Renal pelvis (tissue), 4 donors: ENCODE results near the gene TMPRSS3. TPM values are rescaled to one million over a fixed set of nuclear protein-coding genes. Genes with fewer than 3 reads are reported as not detected.

Experiments
- DNase-seq: peaks from one replicate; pipeline ENCODE4 v3.0.0-alpha.2; 2013
- polyA plus RNA-seq, 3 donors: library from polyadenylated mRNA; unstranded; fragments of 120-200 nt; gene quantifications; one replicate each; pipeline ENCODE4 v1.2.1, GENCODE V29; 2013; ENCODE audit not compliant: insufficient read length in 3 of 3

TMPRSS3 gene
- polyA plus RNA-seq, 3 donors, result 1.3 to 3.4 (median 2.2) TPM

DNA sequence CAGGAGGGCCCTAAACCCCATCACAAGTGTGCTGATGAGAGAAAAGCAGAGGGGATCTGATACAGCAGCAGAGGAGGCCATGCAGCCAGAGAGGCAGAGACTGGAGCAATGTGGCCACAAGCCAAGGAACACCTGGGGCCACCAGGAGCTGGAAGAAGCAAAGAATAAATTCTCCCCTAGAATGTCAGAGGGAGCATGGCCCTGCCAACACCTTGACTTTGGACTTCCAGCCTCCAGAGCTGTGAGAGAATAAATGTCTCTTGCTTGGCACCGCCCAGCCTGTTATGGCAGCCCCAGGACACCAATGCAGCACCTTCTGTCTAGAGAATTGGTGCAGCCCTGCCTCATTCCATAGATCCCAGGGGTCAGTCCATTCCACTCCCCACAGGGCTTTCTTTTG, 33.2 kb upstream of the TMPRSS3 start:
- DNase-seq, result no peak

DNA sequence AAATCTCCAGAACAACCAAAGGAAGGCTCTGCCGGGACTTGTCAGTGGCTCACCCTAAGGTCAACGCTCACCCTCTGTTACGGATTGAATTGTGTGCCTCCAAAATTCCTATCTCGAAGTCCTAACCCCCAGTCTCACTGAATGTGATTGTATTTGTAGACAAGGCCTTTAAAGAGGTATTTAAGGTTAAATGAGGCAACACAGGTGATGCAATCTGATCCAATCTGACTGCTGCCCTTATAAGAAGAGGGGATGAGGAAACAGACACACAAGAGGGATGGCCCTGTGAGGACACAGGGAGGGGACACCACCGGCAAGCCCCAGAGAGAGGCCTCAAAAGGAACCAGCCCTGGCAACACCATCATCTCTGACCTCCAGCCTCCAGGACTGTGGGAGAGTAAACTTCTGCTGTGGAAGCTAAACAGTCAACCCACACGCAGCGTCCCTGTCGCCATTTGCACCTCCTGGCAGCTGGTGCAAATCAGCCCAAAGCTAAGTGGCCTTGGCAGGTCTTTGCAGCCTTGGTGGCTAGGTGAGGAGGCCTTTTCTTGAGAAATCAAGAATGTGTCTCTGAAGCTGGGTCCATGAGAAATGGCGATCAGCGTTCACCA, 32.1 kb upstream of the TMPRSS3 start:
- no peak for DNase-seq

DNA sequence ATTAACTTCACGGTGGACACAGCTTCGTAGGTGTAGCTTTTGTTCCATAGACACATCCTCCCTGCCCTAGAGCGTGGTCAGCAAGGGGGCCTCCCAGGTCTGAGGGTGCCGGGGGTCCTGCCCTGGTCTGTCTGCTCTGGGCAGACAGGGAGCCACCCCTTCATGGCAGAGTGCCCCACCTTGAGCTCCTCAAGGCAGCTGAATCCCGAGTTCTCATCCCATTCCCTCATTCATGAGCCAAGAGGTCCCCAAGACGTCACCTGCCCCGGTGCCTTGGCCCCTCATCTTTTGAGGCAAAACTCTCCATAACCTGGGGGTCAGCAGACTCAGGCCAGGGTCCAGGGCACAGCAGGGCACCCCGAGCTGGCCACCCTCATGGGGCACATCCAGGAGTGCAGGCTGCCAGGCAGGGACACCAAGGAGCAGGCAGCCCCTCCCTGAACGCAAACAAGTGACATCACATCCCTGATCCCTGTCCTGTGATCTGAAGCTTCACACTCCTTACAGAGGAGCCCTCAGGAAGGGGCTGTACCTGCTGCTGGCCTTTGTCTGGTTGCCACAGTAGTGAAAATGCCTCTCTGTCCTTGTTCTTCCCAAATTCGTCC, 31.1 kb upstream of the TMPRSS3 start:
- no peak for DNase-seq

DNA sequence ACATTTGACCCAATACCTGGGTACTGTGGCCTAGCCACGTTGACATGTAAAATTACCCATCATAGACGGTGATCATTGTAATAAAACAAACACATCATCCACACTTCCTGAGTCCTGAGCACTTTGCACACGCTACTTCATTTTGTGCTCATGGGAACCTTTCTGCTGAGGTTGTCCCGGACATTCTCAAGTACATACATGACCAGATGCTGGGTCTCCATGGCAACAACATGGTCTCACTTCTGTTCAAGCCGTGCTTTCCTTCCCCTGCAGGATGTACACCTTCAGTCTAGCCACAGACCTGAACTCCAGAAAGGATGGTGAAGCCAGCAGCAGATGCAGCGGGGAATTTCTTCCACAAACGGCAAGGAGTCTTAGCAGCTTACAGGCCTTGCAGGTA, 30.6 kb upstream of the TMPRSS3 start:
- DNase-seq, result no peak

DNA sequence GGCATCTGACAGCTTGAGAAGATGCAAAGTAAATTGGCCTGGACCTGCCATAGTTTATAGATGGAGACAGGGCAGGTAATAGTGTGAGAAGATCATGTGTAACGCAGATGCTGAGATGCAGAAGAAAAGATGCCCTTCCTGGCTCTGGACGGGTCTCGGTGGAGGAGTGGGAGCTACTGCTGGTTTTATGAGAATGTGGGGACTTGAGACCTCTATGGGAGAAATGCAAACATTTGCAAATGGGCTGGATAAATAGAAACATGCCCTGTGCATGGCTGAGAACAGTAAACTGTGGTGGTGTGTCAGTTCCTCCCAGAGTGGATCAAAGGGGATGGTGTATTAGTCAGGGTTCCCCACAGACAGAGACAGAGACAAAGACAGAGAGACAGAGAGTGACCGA, 29.7 kb upstream of the TMPRSS3 start:
- no peak for DNase-seq

DNA sequence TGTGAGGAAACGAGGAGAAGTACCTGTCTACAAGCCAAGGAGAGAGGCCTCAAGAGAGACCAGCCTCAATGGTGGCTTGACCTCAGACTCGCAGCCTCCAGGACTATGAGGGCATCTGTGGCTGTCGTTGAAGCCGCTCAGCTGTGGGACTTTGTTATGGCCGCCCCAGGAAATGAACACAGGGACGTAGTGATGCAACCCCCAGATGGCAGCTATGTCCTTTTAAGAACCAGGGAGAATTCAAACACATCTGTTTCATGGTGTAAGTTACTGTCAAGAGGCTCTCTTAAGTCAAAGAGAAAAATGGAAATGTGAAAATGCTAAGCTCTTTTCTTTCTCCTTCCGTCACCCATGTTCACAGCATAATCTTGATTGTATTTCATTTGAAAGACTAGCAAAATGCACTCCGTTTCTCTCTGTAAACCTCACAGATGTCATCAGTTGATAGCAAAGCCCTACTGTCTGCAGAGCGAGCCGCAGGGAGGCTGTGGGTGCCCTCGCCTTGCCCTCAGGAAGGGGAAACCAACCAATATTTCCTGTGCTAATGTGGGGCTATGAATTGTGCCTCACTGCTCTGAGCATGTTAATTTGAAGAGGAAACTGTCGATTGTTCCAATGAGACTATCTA, 29.2 kb upstream of the TMPRSS3 start:
- no peak for DNase-seq

DNA sequence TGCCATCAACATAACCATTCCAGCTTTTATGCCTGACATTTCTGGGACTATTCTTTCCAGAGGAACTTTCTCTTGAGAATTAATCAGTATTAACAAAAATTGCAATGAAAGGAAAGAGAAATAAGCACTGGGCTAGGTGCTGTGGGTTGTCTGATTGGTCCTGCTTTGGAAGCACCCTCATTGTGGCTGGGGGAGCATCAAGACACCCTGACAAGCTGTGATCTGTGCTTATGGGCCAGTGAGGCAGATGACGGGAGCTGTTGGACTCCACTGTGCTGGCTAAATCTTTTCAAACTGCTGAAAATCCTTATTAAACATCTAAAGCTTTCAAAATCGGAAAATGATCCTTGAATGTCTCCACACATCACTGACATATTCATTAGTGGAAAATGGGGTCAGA, 27.8 kb upstream of the TMPRSS3 start:
- no peak for DNase-seq

DNA sequence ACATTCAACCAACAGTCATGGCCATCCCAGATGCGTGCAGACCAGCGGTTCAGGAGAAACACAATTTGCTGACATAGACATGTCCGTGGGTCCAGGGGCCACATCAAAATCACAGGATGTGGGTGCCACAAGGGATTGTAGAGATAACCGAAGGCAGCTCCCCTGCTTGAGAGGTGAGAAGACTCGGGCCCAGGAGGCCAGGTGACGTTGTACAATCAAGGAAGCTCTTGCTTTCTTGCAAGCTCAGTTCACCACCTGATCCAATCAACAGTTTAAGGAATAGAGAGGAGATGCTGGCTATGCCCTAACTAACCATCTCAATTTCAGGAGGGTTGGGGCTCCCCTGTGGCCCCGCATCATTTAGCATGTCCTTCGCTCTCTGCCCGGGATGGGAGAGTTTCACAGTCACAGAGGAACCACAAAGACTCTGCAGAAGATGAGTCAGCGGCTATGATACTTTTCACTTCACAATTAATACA, 27.4 kb upstream of the TMPRSS3 start:
- DNase-seq, result no peak

DNA sequence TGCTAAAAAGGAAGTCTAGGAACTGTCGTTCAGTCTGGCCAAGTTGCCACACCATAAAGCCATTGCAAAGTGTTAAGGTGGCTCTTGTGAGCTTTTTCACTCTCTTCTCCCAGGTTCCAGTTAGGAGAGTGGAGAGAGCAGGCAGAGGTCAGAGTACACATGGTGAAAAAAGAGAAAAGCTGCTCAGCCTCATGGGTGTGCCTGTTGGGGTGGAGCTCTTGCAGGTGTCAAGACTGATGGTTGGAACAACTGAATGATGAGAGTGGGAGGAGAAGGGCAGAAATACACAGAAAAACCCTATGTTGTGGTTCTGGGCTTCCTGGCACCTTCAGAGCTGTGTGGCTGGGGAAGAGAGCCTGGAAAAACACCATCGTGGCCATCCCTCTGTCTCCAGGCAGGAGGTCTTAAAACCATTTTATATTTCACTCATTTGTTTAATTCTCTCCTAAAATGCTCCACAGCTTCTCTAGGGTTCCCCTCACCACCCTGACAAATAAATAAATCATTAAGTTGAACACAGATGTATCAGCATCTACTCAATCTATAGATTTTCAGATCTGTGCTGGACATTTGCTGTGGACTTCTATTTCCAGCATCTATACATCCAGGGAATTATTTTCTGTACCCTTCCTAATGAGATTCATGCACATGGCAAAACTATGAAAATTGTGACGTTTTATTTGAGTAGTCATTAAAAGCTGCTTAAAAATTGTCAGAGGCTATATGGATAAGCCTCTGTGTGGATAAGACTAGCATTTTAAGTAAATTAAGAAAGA, 25.4 kb upstream of the TMPRSS3 start:
- DNase-seq, result no peak

DNA sequence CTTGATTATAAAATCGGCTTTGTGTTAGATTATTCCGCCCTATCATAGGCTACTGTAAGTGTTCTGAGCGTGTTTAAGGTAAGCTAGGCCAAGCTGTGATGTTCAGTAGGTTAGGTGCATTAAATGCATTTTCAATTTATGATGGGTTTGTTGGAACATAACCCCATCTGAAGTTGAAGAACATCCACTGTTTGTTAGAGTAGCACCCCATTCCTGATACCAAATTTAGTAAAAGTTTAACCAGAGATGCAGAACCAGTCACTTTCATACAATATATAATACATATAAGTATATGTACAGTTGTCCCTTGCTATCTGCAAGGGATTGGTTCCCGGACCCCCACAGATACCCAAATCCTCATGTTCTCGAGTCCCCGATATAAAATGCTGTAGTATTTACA, 24.0 kb upstream of the TMPRSS3 start:
- DNase-seq, result no peak

DNA sequence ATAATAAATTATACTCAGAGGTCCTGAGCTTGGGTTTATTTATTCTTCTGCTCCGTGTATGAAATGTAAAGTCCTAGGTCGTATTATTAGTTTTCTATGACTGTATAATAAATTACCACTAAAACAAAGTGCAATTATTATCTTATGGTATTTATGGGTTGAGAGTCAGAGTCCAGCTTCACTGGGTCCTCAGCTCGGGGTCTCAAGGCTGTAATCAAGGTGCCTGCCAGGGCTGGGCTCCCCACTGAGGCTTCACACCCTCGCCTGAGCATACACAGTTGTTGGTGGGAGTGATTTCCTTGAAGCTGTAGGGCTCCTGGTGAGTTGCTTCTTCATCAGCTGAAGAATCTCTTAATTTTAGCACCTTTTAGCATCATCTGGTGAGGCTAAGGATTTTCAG, 23.0 kb upstream of the TMPRSS3 start:
- DNase-seq, result no peak

DNA sequence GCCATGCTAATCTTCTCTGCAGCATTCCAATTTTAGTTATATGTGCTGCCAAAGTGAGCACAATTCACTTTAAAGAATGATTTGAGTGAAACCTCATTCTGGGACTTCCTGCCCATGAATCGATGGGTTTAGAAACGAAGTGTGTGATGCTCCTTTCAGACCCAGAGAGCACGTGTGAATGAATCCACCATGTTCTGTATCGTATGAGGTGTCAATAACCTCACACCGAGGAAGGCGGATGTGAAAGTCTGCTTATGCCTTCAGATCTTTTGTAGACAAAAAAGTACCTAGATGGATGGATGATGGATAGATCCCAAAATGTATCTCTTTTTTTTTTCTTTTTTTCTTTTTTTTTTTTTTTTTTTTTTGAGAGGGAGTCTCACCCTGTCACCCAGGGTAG, 21.7 kb upstream of the TMPRSS3 start:
- DNase-seq, result no peak

DNA sequence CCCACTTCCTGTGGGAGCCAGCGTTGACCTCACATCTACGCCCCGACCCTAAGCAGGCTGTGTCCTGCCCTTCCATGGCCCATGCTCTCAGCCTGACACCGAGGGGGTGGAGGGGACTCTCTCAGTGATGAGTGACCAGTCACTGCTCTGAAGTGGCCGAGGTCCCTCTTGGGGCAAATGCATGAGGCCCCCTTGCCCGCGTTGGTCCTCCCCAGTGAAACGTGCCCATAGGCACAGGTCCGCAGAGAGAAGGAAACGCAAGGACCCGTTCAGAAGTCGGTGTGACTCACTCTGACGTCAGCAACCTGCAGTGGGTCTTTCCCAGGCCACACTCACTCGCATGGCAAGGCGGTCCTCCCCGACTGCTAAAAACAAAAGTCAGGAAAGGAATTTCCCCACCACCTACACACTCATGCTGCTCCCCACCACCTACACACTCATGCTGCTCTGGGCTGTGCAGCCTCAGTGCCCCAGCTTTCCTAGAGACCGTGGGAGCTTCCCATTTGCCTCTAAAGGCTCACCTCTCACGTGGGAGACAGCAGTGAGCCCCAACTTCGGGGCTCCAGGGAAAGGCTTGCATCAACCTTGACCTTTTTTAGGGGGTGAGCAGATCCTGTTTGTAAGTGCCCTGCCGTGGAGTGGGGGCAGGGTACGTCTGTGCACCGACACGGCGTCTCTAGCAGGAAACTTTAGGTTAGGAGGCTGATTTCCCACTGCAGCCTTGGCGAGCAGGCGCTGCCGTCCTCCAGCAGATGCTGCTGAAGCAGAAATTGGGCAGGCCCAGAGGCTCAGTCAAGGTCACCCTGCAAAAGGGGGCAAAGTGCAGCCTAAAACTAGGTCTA, 19.3 kb upstream of the TMPRSS3 start:
- DNase-seq, result no peak

DNA sequence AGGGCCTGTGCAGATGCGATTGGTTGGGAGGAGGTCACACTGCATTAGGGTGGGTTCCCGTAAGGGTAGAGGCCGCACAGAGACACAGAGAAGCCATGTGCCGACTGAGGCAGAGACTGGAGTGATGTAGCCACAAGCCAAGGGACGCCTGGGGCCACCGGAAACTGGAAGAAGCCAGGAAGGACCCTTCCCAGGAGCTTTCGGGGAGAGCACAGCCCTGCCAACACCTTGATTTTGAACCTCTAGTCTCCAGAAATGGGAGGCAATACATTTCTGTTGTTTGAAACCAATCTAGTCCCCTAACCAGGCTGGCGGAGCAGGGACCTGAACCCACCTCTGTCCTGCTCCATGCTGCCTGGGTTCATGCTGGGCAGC, 18.7 kb upstream of the TMPRSS3 start:
- no peak for DNase-seq

DNA sequence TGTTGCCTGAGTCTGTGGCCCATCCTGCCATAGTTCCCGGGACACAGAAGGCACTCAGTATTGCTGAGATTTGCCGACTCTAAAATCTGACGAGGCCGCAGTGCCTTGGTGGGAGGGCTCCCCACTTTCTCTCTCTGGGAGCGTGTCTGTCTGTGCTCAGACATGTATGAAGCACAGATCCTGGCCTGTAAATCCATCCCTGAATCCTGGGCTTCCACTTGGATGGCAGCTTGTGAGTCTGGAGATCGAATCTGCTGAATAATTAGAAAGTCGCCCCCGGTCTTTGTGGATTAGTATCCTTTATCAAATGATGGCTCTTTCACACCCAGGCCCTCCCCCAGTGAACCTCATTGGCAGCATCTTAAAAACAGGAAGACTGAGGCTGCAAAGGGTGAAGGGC, 18.2 kb upstream of the TMPRSS3 start:
- DNase-seq, result no peak

DNA sequence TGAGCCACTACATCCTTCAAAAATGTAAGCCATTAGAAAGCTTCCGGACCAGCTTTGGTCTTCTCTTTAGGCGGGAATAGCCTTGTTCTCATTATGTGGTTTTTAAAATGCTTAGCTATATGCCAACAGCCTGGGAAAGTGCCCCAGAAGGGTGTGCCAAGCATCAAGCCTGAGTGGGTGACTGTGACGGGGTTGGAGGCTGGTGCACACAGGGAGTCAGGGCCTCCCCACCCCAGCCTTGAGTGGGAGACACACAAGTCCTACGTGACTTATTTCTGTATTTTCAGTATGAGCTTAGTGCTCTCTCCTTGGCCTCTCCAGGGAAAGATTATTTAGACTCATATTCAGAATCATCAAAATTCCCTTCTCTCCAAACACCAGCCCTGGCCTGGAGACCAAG, 17.6 kb upstream of the TMPRSS3 start:
- no peak for DNase-seq

DNA sequence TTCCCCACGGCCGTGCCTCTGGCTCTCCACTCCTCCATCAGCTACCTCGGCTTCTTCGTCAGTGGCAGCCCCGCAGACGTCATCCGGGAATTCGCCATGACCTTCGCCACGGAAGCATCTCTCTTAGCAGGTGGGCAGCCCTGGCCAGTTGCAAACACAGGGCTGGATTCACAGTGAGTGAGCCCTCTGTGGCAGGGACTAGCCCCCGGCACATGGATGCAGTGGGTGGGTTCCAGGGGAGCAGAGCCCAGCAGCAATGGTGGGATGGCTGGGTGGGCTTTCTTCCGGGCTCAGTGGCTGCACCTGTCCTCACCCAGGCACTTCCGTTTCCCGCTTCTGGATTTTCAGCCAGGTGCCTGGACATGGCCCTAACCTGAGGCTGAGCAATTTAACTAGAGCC, 17.2 kb upstream of the TMPRSS3 start:
- DNase-seq, result no peak

DNA sequence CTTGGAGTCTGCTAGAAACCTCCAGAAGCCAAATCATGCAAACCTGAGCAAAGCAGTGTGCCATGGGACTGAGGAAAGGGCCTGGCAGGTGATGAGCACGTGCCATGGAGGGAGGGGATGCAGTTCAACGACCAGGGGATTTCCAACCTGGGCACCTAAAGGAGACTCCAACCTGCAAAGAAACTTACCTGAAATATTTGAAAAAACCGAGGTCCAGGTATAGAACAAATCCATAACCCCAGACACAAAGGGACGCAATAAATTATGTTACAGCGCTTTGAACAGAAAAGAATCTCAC, 16.7 kb upstream of the TMPRSS3 start:
- DNase-seq, result no peak

DNA sequence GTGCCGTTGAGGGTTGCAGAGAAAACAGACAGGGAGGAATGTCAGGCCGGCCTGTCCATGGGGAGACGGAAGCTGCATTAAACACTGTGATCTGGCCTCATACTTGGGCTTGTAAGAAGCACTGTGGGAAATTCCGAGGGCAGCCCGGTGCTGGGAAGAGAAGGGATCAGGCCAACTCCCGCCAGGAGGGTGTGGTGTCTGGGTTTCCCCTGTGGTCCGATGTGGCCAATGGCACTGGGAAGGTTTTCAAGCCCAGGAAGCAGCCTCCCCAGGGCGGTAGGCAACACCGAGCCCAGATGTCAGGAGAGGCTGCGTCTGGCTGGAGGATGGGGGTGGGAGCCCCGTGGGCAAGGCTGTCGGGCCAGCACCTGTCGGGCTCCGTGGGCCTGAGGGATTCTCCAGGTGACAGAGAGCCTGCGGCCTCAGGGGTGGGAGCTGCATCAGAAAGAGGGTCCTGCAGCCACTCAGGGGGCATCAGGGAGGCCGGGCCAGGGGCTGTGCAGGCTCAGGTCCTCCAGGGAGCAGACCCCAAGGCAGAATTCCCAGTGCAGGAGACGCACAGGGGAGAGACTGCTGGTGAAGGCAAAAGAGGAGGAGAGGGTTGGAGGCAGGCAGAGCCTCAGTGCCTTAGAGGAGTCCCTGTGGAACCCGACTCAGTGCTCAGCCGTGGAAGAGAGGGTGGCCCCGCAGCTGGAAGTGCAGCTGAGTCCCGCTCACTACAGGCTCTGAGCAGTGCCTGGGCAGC, 16.2 kb upstream of the TMPRSS3 start:
- DNase-seq, result no peak

DNA sequence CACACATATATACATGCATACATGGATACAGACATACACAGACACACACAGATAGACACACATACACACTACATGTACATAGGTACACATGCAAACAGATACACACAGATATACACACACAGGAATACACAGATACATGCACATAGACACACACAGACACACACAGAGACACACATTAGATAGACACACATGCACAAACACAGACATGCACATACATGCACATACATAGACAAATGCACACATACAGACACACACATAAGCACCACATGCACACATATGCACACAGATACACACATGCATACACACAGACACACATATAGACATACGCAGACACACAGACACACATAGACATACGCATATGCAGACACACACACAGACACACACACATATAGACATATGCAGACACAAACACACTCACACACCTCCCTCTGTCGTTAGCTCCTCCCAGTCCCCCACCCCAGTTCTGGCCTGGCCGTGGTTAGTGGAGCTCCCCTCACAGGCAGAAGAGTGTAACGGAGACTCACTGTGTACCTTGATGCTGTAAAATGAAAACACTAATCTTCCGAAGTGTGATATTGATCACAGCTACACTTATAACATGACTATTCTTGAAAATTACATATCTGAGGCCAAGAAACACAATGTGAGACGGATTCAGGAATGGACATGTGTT, 15.5 kb upstream of the TMPRSS3 start:
- DNase-seq, result no peak

DNA sequence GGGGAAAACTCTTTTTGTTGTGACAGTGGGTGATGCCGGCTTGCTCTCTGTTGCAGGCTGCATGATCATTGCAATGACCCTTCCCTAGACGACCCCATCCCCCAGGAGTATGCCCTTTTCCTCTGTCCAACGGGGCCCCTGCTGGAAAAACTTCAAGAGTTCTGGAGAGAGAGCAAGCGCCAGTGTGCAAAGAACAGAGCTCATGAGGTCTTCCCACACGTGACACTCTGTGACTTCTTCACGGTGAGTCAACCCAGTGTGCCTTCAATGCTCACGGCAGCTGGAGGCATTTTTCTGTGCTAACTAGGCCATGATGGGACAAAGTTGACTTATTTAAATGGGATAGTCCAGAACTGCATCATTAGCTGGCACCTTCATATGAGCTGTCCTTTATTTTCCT, 13.5 kb upstream of the TMPRSS3 start:
- DNase-seq, result no peak
